Measurements from ENCODE around the gene SPSB2. TPM values are rescaled to one million over a fixed set of nuclear protein-coding genes. Genes with fewer than 3 reads are reported as not detected.
A peak's percentile ranks its signal among the peaks of the same experiment; 100 is the strongest.

The SPSB2 gene
- total RNA-seq, 1 experiment from 2014 or later, result 8.1 TPM

GRCh38 chr12:6868211-6869048, 4.7 kb downstream of the SPSB2 start:
- peaks cover 54% of the 10 kb centered on the region for H3K36me3 ChIP-seq (ENCODE audit: insufficient read depth, low read length, poor library complexity, severe bottlenecking)
- CTCF ChIA-PET, result interaction anchor here (0.6 to 1.7 kb wide), 5 partner anchors 47 to 244 kb away, joined by 3 to 11 read pairs (median 4); partner anchors contain the start of gene GPR162
- intact Hi-C loops (cut with micrococcal nuclease; ENCODE audit: unreplicated experiment), result no loop called here
- no peaks in the 10 kb centered on the region for H3K27me3 ChIP-seq (replicated peaks; ENCODE audit: insufficient read depth, low read depth, low read length, poor library complexity)
- H3K4me1 ChIP-seq (ENCODE audit: insufficient read depth, low read length, poor library complexity, severe bottlenecking), result peaks cover 34% of the 10 kb centered on the region
- peak overlapping the region; percentile 100 for H3K4me3 ChIP-seq (ENCODE audit: low read depth, low read length, poor library complexity, severe bottlenecking)
- no peak for TF ChIP-seq EZH2 (IDR thresholded peaks at IDR 0.05; ENCODE audit: borderline replicate concordance, low read depth, low read length, poor library complexity, severe bottlenecking)
- TF ChIP-seq CTCF (conservative IDR thresholded peaks at IDR 0.05; ENCODE audit: low read depth, low read length), result peak; percentile 29; the same call in 1 of the 2 replicates
- DNase-seq (ENCODE audit: low spot score), result peak; percentile 48
- H3K9me3 ChIP-seq (ENCODE audit: low read depth, low read length, poor library complexity, severe bottlenecking), result no peaks in the 10 kb centered on the region
- POLR2A ChIA-PET (ENCODE audit: low non-redundant PET), result no interaction called here
- H3K27ac ChIP-seq (ENCODE audit: low read depth, low read length, poor library complexity, severe bottlenecking), result peak overlapping the region; percentile 99
- no TSS peak for BruUV-seq (replicated peaks)

GRCh38 chr12:6867413-6868210, 5.5 kb downstream of the SPSB2 start, which contains the start of gene TPI1:
TSS of gene TPI1 (plus strand) at chr12:6867531. CDS start at chr12:6867567, 36 bp downstream.
- CTCF ChIA-PET, result interaction anchor here (0.6 to 1.6 kb wide), 3 partner anchors 114 to 923 kb away, joined by 4 to 6 read pairs (median 6); partner anchors contain the start of gene MLF2
- H3K36me3 ChIP-seq (ENCODE audit: insufficient read depth, low read length, poor library complexity, severe bottlenecking), result peaks cover 62% of the 10 kb centered on the region

More at GRCh38 chr12:6867413-6868210, 5.5 kb downstream of the SPSB2 start, which contains the start of gene TPI1:
- POLR2A ChIA-PET (ENCODE audit: low non-redundant PET), result interaction anchor here (0.6 to 0.8 kb wide), 2 partner anchors 15 to 144 kb away, joined by 3 to 4 read pairs; no protein-coding TSS in a partner anchor
- H3K27ac ChIP-seq (ENCODE audit: low read depth, low read length, poor library complexity, severe bottlenecking), result peak within 1 kb of the TSS; percentile 99
- H3K9me3 ChIP-seq (ENCODE audit: low read depth, low read length, poor library complexity, severe bottlenecking), result no peaks in the 10 kb centered on the region
- peak within 1 kb of the TSS; percentile 100 for H3K4me3 ChIP-seq (ENCODE audit: low read depth, low read length, poor library complexity, severe bottlenecking)
- H3K27me3 ChIP-seq (replicated peaks; ENCODE audit: insufficient read depth, low read depth, low read length, poor library complexity), result no peaks in the 10 kb centered on the region
- no TSS peak for BruUV-seq (replicated peaks)
- no peak for TF ChIP-seq CTCF (conservative IDR thresholded peaks at IDR 0.05; ENCODE audit: low read depth, low read length)
- no peak for TF ChIP-seq EZH2 (IDR thresholded peaks at IDR 0.05; ENCODE audit: borderline replicate concordance, low read depth, low read length, poor library complexity, severe bottlenecking)
- intact Hi-C loops (cut with micrococcal nuclease; ENCODE audit: unreplicated experiment), result loop anchor here (2.0 kb wide), 1 partner anchor 15 kb away; the partner anchor contains the start of gene USP5
- H3K4me1 ChIP-seq (ENCODE audit: insufficient read depth, low read length, poor library complexity, severe bottlenecking), result peaks cover 34% of the 10 kb centered on the region
- DNase-seq (ENCODE audit: low spot score), result peak; percentile 80
